GM18526 (cell line): ENCODE data around the gene ETS1.
A peak's percentile ranks its signal among the peaks of the same experiment; 100 is the strongest.

Source experiments
- POLR2A ChIP-seq: IDR thresholded peaks from 3 replicates; pipeline ENCODE4 v1.6.1; 2011; ENCODE audit not compliant: insufficient read length; ENCODE audit errors: extremely low read depth

The ETS1 gene

GRCh38 chr11:128621601-128622501 is 34.5 kb upstream of the ETS1 start:
- no peak for TF ChIP-seq POLR2A

- no peak for TF ChIP-seq POLR2A
Observed at GRCh38 chr11:128620309-128621100, 33.1 kb upstream of the ETS1 start.

GRCh38 chr11:128619540-128620308 is 32.4 kb upstream of the ETS1 start:
- TF ChIP-seq POLR2A, result no peak

- TF ChIP-seq POLR2A, result no peak
Observed at GRCh38 chr11:128619007-128619406, 31.6 kb upstream of the ETS1 start.

DNA sequence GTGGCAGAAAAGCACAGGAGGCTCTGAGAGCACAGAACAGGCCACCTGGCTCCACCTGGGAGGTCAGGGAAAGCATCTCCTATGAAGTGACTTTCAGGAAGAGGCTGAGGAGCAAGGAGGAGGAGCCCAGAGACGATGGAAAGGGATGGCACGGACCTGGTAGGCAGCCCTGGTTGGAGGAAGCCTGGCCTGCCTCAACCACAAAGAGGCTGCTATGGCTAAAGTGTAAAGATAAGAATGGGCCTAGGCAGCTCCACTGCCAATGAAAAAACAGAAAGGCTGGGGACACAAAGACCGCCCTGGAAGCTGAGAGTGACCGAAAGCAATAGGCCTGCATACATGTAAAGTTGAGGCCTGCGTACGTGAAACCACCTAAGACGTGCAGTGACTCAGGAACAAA is 31.2 kb upstream of the ETS1 start:
- TF ChIP-seq POLR2A, result no peak

- TF ChIP-seq POLR2A, result no peak
Observed at GRCh38 chr11:128616161-128616560, 28.8 kb upstream of the ETS1 start.

DNA sequence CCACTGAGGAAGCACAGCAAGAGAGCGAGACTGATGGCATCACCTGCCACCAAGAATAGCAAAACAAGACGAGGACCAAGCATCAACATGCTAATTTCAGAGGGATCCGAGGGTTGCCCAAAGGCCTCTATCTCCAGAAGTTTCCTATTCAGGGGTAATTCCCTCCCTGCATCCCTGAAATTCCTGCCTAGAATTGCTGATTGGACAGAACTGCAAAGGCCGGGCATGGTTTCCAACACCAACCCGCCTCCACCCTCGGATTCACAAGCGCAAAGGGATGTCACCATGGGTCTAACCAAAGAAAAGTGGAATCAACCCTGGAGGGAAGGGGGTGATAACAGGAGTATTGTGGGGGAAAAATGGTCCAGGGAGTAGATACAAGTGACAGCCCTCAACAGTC is 28.3 kb upstream of the ETS1 start:
- TF ChIP-seq POLR2A, result no peak

DNA sequence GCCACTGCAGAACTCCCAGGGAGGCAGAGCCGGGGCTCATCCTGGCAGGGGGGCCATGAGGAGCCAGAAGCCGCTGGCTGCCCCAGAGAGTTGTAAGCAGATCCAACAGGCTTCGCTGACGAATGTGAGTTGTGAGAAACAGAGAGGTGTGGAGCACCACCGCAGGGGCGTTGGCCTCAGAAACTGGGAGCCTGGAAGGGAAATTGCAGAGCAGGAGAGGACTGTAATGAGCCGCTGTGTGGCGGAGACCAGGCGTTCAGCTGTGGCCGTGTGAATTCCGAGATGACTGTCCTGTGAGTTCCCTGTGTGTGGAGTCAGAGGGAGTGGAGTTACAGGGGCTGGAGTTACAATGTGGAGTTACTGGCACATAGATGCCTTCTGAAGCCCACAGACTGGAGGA is 27.7 kb upstream of the ETS1 start:
- TF ChIP-seq POLR2A, result no peak

GRCh38 chr11:128614026-128614425 is 26.7 kb upstream of the ETS1 start:
- TF ChIP-seq POLR2A, result no peak

- TF ChIP-seq POLR2A, result no peak
Observed at GRCh38 chr11:128613300-128613995, 26.1 kb upstream of the ETS1 start.

DNA sequence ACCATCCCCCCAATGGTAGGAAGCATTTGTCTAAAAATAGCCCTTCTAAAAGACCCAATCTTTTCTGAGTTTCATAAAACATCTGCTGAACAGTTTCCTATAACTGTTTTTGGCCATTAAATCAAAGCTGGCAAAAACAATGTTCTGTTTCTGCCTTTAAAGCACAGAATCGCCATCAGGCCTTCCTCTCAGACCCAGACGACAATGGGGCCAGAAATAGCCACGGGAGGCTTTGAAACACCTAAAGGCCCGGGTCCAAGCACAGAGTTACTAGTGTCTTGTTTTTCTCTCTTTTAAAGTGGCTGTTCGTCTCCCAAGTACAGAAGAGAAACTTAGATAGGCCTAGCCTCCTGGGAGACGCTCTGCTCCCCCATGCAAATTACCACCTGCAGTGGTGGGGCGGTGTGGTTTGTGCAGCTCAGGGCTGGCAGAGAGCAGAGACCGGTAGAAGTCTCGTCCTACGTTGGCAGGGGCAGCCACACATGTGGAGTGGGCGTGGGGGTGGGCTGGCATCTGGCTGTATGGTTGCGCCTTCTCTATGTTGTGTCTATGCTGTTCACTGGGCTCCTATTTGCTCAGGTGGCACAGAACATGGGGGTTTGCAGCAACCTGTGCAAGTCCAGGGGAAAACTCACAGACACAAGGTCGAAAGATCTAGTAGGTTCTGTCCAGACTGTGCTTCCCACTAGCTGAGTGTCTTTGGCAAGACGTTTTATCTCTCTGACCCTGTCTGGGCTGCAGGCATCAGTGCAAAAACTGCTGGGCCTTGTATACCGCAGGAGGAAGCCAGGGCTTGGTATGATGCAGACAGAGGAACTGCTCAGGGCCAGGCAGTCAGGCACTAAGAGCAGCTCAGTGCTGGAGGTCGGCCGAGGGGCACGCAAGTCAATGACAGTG is 23.6 kb upstream of the ETS1 start:
- TF ChIP-seq POLR2A, result peak; percentile 43

- no peak for TF ChIP-seq POLR2A
Observed at GRCh38 chr11:128609785-128610184, 22.4 kb upstream of the ETS1 start.

GRCh38 chr11:128608746-128609407 is 21.5 kb upstream of the ETS1 start:
- TF ChIP-seq POLR2A, result no peak
